Bone marrow (tissue), 2 donors: Measurements from ENCODE around the gene GPR161.

Source experiments
- DNase-seq, 2 donors: peaks; one replicate each; lab custom pipeline; 2025; lab: John Stamatoyannopoulos, UW

Gene GPR161

GRCh38 chr1:168031627-168032026, 105.1 kb downstream of the GPR161 start:
- no peak for DNase-seq

DNA sequence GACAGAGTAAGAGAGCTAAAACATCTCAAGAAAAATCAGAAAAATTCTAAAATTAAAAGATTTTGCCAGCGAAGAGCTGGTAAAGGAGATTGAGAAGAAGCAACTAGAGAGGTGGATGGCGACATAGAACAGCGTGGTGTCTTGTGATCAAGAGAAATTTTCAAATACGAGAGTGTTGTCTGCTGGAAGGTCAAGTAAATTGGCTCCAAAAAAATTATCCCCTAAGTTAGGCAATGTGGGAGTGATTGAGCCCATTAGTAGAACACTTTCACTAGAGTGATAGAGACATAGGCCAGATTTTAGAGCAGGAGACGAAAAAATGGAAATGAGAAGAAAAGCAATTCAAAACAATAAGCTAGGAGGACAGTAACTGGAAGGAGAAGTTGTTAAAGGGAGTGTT, 105.5 kb downstream of the GPR161 start:
- DNase-seq: no peak
